Activated CD8-positive, alpha-beta memory T cell treated with anti-CD3 and anti-CD28 coated beads, Interleukin-2, amount 50 U/mL, for 4 hours (primary cell): ENCODE results near the gene RNF181.
"Not testable (repeated sequence)": the region's sequence is repeated elsewhere in the genome, so short reads cannot be mapped to it uniquely, and the experiment has no call there.

Experiments
- DNase-seq: peaks from one replicate; pipeline ENCODE4 v3.0.0-alpha.2; 2020

Gene RNF181

GRCh38 chr2:85577386-85578242 is 17.9 kb upstream of the RNF181 start, which contains the start of gene VAMP8:
Gene VAMP8, plus strand, starts transcription at chr2:85577586. Its CDS starts 61 bp downstream, at chr2:85577647.
- peak; percentile 62 for DNase-seq

- DNase-seq: peak; percentile 24
Observed at GRCh38 chr2:85578243-85579180, 17.0 kb upstream of the RNF181 start.

- DNase-seq: no peak
Observed at GRCh38 chr2:85579266-85579935, 16.1 kb upstream of the RNF181 start.

- no peak for DNase-seq
Observed at GRCh38 chr2:85580206-85580605, 15.3 kb upstream of the RNF181 start.

GRCh38 chr2:85582492-85582891 is 13.1 kb upstream of the RNF181 start:
- no peak for DNase-seq

GRCh38 chr2:85583667-85584353 is 11.7 kb upstream of the RNF181 start:
- DNase-seq: no peak

- peak; percentile 44 for DNase-seq
Observed at GRCh38 chr2:85584354-85584856, 11.1 kb upstream of the RNF181 start, which contains the start of gene VAMP5. Gene VAMP5, plus strand, starts transcription at chr2:85584431. Its CDS starts 60 bp downstream, at chr2:85584491.

- DNase-seq: no peak
Observed at GRCh38 chr2:85584857-85585780, 10.4 kb upstream of the RNF181 start.

- no peak for DNase-seq
Observed at GRCh38 chr2:85585781-85586105, 9.8 kb upstream of the RNF181 start.

- no peak for DNase-seq
Observed at GRCh38 chr2:85588236-85588635, 7.3 kb upstream of the RNF181 start.

GRCh38 chr2:85588645-85589044 is 6.9 kb upstream of the RNF181 start:
- DNase-seq: no peak

- DNase-seq: no peak
Observed at GRCh38 chr2:85589181-85589580, 6.4 kb upstream of the RNF181 start.

- DNase-seq: no peak
Observed at GRCh38 chr2:85589982-85590791, 5.4 kb upstream of the RNF181 start.

- no peak for DNase-seq
Observed at GRCh38 chr2:85590950-85591349, 4.6 kb upstream of the RNF181 start.

- DNase-seq: no peak
Observed at GRCh38 chr2:85591563-85591962, 4.0 kb upstream of the RNF181 start.

- DNase-seq: not testable (repeated sequence)
Observed at GRCh38 chr2:85592299-85592698, 3.2 kb upstream of the RNF181 start.

GRCh38 chr2:85593023-85593422 is 2.5 kb upstream of the RNF181 start:
- no peak for DNase-seq

GRCh38 chr2:85594715-85595300 is 737 bp upstream of the RNF181 start:
- DNase-seq: no peak

- DNase-seq: no peak
Observed at GRCh38 chr2:85596026-85596333, 435 bp downstream of the RNF181 start.
